ENCODE results near the gene LAMP1.
"Not testable (repeated sequence)": the region's sequence is repeated elsewhere in the genome, so short reads cannot be mapped to it uniquely, and the experiment has no call there.

Gene LAMP1

DNA sequence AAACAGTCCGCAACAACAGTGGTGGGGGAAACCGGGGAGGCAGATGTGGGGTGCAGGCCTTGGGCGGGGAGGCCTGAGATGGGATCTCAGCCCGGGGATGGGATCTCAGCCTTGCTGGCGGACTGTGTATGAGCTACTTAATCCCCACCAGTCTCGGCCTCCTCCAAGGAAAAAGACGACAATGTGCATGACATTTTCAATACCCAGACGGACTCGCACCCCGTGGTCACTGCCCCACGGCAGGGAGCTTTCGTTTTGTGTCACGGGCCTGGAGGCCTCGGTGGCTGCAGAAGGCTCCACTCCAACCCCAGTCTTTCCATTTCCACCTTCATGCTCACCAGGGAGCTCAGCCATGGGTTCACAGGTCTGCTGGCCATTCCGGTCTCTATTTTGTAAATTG, 41.4 kb downstream of the LAMP1 start:
- Histone ChIP-seq H3K27ac (ENCODE audit: low read depth, low read length) (no peak overlapping the region), H3K9ac (ENCODE audit: low read length) (no peak overlapping the region), H3K27me3 (ENCODE audit: control insufficient read depth, insufficient read depth, low read length) (no peaks in the 10 kb centered on the region), H3K4me3 (ENCODE audit: low read length) (no peak overlapping the region), H3K4me1 (ENCODE audit: control insufficient read depth, insufficient read depth, low read length) (no peaks in the 10 kb centered on the region), H3K36me3 (ENCODE audit: control insufficient read depth, insufficient read depth, low read length) (no peaks in the 10 kb centered on the region)

DNA sequence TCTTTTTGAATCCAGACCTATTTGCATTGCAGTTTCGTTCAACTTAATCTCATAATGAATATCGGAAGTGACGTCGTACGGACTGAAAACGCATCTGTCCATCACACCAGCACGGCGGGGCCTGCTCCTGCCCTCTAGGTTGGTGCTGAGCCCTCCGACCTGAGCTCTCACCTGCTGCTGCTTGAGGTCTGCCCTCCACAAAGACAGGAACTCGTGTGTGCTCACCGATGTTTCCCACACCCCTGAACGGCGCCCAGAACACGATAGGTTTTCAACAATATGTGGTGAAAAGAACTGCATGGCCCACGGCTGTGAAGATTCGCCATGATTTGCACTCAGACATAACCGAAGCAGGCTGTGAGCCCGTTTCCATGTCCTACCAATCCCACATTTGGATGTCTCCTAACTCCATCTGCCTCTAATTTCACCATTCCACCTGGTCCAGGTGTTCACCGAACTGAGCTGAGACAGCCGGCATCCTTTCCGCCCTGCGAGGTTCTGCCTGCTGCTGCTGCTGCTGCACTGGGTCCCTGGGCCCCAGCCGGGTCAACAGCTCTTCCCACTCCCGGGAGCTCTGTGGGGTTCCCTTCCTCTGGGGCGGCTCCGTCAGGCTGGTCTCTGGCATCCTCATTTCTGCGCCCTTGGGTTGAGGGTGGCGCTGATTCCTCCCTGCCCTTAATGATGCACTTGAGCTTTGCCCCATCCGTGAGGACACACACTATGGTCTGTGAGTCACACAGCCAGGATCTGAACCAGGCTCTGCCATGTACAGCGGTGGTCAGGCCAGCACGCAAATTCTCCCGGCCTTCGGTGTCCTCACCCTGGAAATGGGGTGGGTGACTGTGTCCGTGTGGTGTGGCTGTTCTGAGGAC, 46.0 kb downstream of the LAMP1 start:
- Histone ChIP-seq H3K4me3 (ENCODE audit: low read length) (no peak overlapping the region), H3K27me3 (ENCODE audit: control insufficient read depth, insufficient read depth, low read length) (no peaks in the 10 kb centered on the region), H3K4me1 (ENCODE audit: control insufficient read depth, insufficient read depth, low read length) (no peaks in the 10 kb centered on the region), H3K36me3 (ENCODE audit: control insufficient read depth, insufficient read depth, low read length) (peaks cover 4% of the 10 kb centered on the region), H3K9ac (ENCODE audit: low read length) (no peak overlapping the region), H3K27ac (ENCODE audit: low read depth, low read length) (no peak overlapping the region)

DNA sequence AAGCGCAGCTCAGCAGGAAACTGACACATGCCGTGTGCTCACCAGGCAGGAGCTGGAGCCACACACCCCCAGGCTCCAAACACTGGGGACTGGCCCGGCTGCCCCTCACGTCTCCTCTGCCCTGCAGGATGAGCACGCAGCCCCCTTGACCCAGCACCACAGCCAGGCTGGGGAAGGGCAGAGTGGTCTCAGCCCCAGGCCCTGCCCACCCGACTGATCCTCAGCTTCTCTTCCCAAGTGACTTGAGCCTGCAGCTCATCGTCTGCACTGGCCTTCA, 46.6 kb downstream of the LAMP1 start:
- Histone ChIP-seq H3K27ac (ENCODE audit: low read depth, low read length) (no peak overlapping the region), H3K9ac (ENCODE audit: low read length) (no peak overlapping the region), H3K36me3 (ENCODE audit: control insufficient read depth, insufficient read depth, low read length) (peaks cover 6% of the 10 kb centered on the region), H3K4me1 (ENCODE audit: control insufficient read depth, insufficient read depth, low read length) (no peaks in the 10 kb centered on the region), H3K27me3 (ENCODE audit: control insufficient read depth, insufficient read depth, low read length) (no peaks in the 10 kb centered on the region), H3K4me3 (ENCODE audit: low read length) (no peak overlapping the region)

DNA sequence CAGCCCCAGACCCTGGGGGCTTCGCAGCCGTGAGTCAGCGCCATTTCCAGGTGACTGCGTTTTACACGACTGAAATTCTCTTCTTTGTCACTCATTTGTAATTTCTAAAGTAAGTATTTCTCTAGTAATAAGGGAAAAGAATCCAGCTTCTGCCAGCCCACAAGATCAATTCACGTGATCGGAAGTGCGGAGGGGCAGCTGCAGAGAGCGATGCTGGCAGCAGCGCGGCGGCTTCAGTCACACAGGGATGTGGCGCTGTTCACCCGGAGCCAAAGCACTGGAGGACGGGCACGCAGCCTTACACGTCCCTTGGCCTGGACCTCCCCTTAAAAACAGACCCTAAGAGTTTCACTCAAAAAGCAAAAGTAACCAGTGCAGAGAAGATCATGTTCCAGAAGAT, 48.4 kb downstream of the LAMP1 start:
- Histone ChIP-seq H3K4me1 (ENCODE audit: control insufficient read depth, insufficient read depth, low read length) (no peaks in the 10 kb centered on the region), H3K9ac (ENCODE audit: low read length) (no peak overlapping the region), H3K4me3 (ENCODE audit: low read length) (no peak overlapping the region), H3K27ac (ENCODE audit: low read depth, low read length) (no peak overlapping the region), H3K27me3 (ENCODE audit: control insufficient read depth, insufficient read depth, low read length) (no peaks in the 10 kb centered on the region), H3K36me3 (ENCODE audit: control insufficient read depth, insufficient read depth, low read length) (peaks cover 15% of the 10 kb centered on the region)

DNA sequence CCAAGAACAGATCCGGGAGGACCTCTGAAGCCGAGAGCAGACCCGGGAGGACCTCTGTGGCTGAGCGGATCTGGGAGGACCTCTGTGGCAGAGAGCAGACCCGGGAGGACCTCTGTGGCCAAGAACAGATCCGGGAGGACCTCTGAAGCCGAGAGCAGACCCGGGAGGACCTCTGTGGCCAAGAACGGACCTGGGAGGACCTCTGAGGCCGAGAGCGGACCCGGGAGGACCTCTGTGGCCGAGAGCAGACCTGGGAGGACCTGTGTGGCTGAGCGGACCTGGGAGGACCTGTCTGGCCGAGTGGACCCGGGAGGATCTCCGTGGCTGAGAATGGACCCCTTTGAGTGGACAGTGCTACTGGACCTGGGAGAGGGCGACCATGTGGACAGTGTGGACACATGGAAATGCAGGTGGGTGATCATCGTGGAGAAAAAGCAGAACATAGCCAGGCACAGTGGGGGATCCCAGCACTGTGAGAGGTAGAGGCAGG, 50.7 kb downstream of the LAMP1 start:
- H3K36me3 ChIP-seq (ENCODE audit: control insufficient read depth, insufficient read depth, low read length) = peaks cover 17% of the 10 kb centered on the region
- not testable (repeated sequence) for H3K4me3 ChIP-seq (ENCODE audit: low read length); H3K27me3 ChIP-seq (ENCODE audit: control insufficient read depth, insufficient read depth, low read length); H3K4me1 ChIP-seq (ENCODE audit: control insufficient read depth, insufficient read depth, low read length); H3K27ac ChIP-seq (ENCODE audit: low read depth, low read length); H3K9ac ChIP-seq (ENCODE audit: low read length)

DNA sequence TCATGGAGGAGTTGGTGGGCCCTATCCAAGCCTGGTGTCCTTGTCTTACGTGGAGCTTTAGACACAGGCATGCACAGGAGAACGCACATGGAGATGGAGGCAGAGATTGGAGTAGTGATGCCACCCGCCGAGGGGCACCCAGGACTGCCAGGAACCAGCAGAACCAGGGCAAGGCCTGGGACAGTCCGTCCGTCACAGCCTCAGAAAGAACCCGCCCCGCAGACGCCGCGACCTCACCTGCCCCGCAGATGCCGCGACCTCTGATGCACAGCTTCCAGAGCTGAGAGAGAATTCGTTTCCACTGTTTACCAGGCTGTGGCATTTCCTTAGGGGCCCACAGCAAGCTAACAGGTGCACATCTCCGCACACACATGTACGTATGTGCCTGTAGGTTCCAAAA, 51.6 kb downstream of the LAMP1 start:
- Histone ChIP-seq H3K9ac (ENCODE audit: low read length) (no peak overlapping the region), H3K4me3 (ENCODE audit: low read length) (no peak overlapping the region), H3K36me3 (ENCODE audit: control insufficient read depth, insufficient read depth, low read length) (peaks cover 20% of the 10 kb centered on the region), H3K27ac (ENCODE audit: low read depth, low read length) (no peak overlapping the region), H3K27me3 (ENCODE audit: control insufficient read depth, insufficient read depth, low read length) (no peaks in the 10 kb centered on the region), H3K4me1 (ENCODE audit: control insufficient read depth, insufficient read depth, low read length) (no peaks in the 10 kb centered on the region)

DNA sequence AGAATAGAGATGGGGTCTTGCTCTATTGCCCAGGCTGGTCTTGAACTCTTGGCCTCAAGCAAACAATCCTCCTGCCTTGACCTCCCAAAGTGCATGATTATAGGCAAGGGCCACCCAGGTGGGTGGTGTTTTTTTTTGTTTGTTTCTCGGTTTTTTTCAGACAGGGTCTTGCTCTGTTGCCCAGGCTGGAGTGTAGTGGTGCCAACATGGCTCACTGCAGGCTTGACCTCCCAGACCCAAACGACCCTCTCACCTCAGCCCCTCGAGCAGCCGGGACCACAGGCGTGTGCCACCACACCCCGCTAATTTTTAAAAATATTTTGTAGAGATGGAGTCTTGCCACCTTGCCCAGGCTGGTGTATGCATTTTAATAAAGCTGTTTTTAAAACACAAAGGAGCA, 52.0 kb downstream of the LAMP1 start:
- no peaks in the 10 kb centered on the region for H3K27me3 ChIP-seq (ENCODE audit: control insufficient read depth, insufficient read depth, low read length)
- no peak overlapping the region for H3K4me3 ChIP-seq (ENCODE audit: low read length)
- no peaks in the 10 kb centered on the region for H3K4me1 ChIP-seq (ENCODE audit: control insufficient read depth, insufficient read depth, low read length)
- H3K9ac ChIP-seq (ENCODE audit: low read length) = no peak overlapping the region
- H3K27ac ChIP-seq (ENCODE audit: low read depth, low read length) = no peak overlapping the region
- H3K36me3 ChIP-seq (ENCODE audit: control insufficient read depth, insufficient read depth, low read length) = peaks cover 20% of the 10 kb centered on the region

DNA sequence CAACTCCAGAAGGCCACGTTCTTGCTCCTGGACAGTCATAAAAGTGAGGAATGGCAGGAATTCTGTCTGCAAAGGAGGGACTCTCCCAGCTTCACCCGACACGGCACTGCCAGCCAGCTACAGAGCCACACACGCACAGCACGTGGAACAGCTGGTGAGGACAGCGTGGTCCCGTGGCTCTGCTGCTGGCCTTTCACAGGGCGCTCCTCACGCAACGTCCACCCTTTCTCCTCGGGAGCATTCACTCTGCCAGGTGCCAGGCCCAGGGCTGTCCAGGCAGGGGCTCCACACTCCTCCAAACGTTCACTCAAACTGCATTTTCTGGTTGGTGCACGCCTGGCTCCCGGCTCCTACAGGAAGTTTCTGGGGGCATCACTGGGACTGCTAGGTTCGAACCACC, 52.5 kb downstream of the LAMP1 start:
- H3K36me3 ChIP-seq (ENCODE audit: control insufficient read depth, insufficient read depth, low read length) = peaks cover 20% of the 10 kb centered on the region

DNA sequence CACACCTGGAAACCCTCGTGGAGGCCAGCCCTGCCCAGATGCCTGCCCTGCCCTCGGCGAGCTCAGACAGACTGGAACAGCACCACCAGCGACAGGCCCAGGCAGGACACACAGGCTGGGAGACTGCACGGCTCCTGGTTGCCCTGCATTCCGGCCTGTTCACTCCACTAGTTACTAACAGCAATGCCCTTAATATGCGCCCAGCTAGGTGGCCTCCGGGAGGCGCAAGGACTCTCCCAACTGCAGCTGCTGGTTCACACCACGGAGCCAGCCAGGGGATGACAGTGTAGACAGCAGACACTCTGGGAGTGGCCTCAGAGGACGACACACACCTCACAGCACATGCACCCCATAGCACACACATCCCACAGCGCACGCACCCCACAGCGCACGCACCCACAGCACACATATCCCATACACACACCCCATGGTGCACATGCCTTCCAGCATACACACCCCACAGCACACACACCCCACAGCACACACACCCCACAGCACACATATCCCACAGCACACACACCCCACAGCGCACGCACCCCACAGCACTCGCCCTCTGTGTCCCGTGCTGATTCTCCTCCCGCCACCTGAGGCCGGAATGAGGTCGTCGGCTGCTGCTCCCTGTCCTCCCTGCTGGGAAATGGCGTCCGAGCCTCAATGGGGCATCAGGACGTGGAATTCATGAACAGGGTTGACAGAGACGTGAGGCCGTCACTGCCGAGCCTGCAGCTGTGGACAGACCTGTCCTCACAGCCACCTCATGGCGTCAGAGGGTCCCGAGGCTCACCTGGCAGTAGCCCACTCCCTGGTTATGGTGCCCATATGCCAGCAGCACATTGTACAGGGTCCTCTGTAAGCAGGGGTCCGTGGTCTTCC, 53.3 kb downstream of the LAMP1 start:
- H3K4me1 ChIP-seq (ENCODE audit: control insufficient read depth, insufficient read depth, low read length) = no peaks in the 10 kb centered on the region
- peaks cover 20% of the 10 kb centered on the region for H3K36me3 ChIP-seq (ENCODE audit: control insufficient read depth, insufficient read depth, low read length)
- H3K27me3 ChIP-seq (ENCODE audit: control insufficient read depth, insufficient read depth, low read length) = no peaks in the 10 kb centered on the region
- no peak overlapping the region for H3K9ac ChIP-seq (ENCODE audit: low read length)
- no peak overlapping the region for H3K27ac ChIP-seq (ENCODE audit: low read depth, low read length)
- H3K4me3 ChIP-seq (ENCODE audit: low read length) = no peak overlapping the region

More for the DNA sequence above, 52.5 kb downstream of the LAMP1 start:
- H3K9ac ChIP-seq (ENCODE audit: low read length) = no peak overlapping the region
- no peaks in the 10 kb centered on the region for H3K27me3 ChIP-seq (ENCODE audit: control insufficient read depth, insufficient read depth, low read length)
- H3K27ac ChIP-seq (ENCODE audit: low read depth, low read length) = no peak overlapping the region
- H3K4me1 ChIP-seq (ENCODE audit: control insufficient read depth, insufficient read depth, low read length) = no peaks in the 10 kb centered on the region
- no peak overlapping the region for H3K4me3 ChIP-seq (ENCODE audit: low read length)

DNA sequence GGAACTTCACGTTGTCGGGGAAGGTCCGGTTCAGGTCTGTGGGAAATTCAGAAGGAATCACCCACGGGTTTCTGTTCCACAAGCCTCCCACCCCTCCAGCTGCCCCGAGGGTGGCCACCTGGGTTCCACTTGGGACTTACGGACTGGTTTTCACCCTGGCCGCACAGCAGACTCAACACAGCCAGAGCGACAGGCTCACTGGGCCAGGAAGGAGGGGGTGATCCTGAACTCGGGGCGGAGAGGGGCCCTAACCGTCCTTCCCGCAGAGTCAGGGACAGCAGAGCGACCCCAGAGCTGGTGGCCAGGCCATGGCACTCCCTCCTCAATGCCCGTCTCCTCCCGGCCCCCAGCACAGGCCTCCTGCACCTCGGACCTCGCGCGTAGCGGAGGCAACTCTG, 53.9 kb downstream of the LAMP1 start:
- H3K27me3 ChIP-seq (ENCODE audit: control insufficient read depth, insufficient read depth, low read length) = no peaks in the 10 kb centered on the region
- no peaks in the 10 kb centered on the region for H3K4me1 ChIP-seq (ENCODE audit: control insufficient read depth, insufficient read depth, low read length)
- H3K36me3 ChIP-seq (ENCODE audit: control insufficient read depth, insufficient read depth, low read length) = peaks cover 20% of the 10 kb centered on the region
- no peak overlapping the region for H3K4me3 ChIP-seq (ENCODE audit: low read length)
- no peak overlapping the region for H3K9ac ChIP-seq (ENCODE audit: low read length)
- no peak overlapping the region for H3K27ac ChIP-seq (ENCODE audit: low read depth, low read length)

DNA sequence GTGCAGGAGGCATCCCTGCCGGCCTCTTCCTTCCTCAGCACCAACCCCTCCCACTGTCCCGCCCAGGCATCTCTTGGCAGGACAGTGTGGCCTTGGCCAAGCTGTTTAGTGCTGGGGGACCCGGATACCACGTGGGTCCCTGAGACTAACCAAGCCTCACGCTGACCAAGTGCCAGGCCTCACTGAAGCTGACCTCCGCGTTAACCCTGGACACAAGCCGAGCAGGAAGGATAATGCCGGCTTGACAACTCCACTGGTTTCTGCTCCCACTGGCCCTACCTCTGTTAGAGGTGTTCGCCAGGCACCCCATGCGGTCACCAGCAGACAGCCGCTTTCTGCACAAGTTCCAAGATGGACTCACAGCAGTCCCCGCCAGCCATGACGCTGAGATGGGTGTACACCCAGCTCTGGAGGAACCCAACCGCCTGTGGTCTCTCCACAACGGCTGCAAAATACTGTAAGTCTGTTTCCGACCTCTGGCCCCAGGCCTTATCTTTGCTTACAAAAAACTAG, 54.5 kb downstream of the LAMP1 start:
- no peaks in the 10 kb centered on the region for H3K27me3 ChIP-seq (ENCODE audit: control insufficient read depth, insufficient read depth, low read length)
- H3K9ac ChIP-seq (ENCODE audit: low read length) = no peak overlapping the region
- H3K27ac ChIP-seq (ENCODE audit: low read depth, low read length) = no peak overlapping the region
- H3K36me3 ChIP-seq (ENCODE audit: control insufficient read depth, insufficient read depth, low read length) = peaks cover 20% of the 10 kb centered on the region
- no peaks in the 10 kb centered on the region for H3K4me1 ChIP-seq (ENCODE audit: control insufficient read depth, insufficient read depth, low read length)
- H3K4me3 ChIP-seq (ENCODE audit: low read length) = no peak overlapping the region

DNA sequence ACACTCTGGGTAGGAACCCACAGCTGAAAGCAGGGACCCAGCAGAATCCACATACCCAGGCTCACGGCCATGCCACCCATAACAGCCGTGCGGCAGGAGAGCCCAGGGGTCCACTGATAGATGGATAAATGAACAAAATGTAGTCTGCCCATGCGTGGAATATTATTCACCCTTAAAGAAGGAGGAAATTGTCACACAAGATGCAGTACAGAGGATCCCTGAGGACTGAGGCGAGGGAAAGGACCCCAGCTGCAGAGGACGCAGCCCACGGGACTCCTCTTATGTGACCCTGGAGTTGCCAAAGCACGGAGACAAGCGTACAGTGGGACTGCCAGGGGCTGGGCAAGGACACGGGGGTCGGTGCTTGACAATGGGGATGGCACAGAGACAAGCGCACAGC, 56.2 kb downstream of the LAMP1 start:
- no peaks in the 10 kb centered on the region for H3K27me3 ChIP-seq (ENCODE audit: control insufficient read depth, insufficient read depth, low read length)
- H3K4me3 ChIP-seq (ENCODE audit: low read length) = no peak overlapping the region
- no peaks in the 10 kb centered on the region for H3K4me1 ChIP-seq (ENCODE audit: control insufficient read depth, insufficient read depth, low read length)

More for the DNA sequence above, 56.2 kb downstream of the LAMP1 start:
- H3K9ac ChIP-seq (ENCODE audit: low read length) = no peak overlapping the region
- peaks cover 16% of the 10 kb centered on the region for H3K36me3 ChIP-seq (ENCODE audit: control insufficient read depth, insufficient read depth, low read length)
- no peak overlapping the region for H3K27ac ChIP-seq (ENCODE audit: low read depth, low read length)
